Stomach smooth muscle (tissue), 2 donors: ENCODE results near the gene DHX30.
"Not testable (repeated sequence)": the region's sequence is repeated elsewhere in the genome, so short reads cannot be mapped to it uniquely, and the experiment has no call there.

ENCODE experiments used
- H3K27ac ChIP-seq: one replicate; pipeline ENCODE4 v1.7.0; 2013; ENCODE audit warnings: mild to moderate bottlenecking, low read length, inconsistent platforms
- H3K27me3 ChIP-seq, 2 donors: one replicate each; pipeline ENCODE4 v1.7.0; 2013; ENCODE audit warnings: low read length in 2 of 2; ENCODE audit not compliant: insufficient read depth in 2 of 2, control insufficient read depth in 1 of 2
- H3K36me3 ChIP-seq, 2 donors: one replicate each; pipeline ENCODE4 v1.7.0; 2013; ENCODE audit warnings: low read length in 2 of 2; ENCODE audit not compliant: control insufficient read depth in 2 of 2, insufficient read depth in 2 of 2
- H3K4me1 ChIP-seq: one replicate; pipeline ENCODE4 v1.7.0; 2013; ENCODE audit warnings: low read length; ENCODE audit not compliant: control insufficient read depth, insufficient read depth
- H3K4me3 ChIP-seq, 2 donors: one replicate each; pipeline ENCODE4 v1.7.0; 2013; ENCODE audit warnings: low read length in 2 of 2
- H3K9ac ChIP-seq, 2 donors: one replicate each; pipeline ENCODE4 v1.7.0; 2013; ENCODE audit warnings: low read length in 2 of 2, mild to moderate bottlenecking in 1 of 2
- H3K9me3 ChIP-seq, 2 donors: one replicate each; pipeline ENCODE4 v1.7.0; 2013; ENCODE audit warnings: low read length in 2 of 2; ENCODE audit not compliant: control insufficient read depth in 2 of 2
- donor health status: healthy.
- donor health status: Pancreatic carcinoma.

Gene DHX30

DNA sequence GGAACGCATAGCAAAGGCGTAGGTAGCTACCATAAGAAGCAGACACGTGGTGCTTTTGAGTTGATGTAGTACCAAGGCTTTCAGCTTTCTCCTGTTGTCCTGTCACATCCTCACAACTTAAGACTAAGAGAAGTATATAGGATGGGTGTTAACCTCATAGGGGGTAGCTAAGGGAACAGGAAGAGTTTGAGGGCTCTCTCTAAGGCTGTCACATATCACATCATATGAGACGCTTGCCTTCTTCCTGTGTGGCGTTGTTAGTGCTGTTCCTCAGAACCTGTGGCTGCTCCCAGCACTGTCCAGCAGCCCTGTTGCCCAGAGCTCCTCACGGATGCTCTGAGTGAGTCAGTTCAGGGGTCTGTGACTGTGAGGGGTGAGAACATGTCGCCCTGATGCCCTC is 14.7 kb downstream of the DHX30 start:
- no peak overlapping the region for H3K4me3 ChIP-seq
- no peaks in the 10 kb centered on the region for H3K4me1 ChIP-seq
- no peaks in the 10 kb centered on the region for H3K9me3 ChIP-seq
- H3K9ac ChIP-seq: no peak overlapping the region
- H3K27me3 ChIP-seq: no peaks in the 10 kb centered on the region
- peaks cover 32 to 34% of the 10 kb centered on the region in 2 donors for H3K36me3 ChIP-seq
- H3K27ac ChIP-seq: no peak overlapping the region

DNA sequence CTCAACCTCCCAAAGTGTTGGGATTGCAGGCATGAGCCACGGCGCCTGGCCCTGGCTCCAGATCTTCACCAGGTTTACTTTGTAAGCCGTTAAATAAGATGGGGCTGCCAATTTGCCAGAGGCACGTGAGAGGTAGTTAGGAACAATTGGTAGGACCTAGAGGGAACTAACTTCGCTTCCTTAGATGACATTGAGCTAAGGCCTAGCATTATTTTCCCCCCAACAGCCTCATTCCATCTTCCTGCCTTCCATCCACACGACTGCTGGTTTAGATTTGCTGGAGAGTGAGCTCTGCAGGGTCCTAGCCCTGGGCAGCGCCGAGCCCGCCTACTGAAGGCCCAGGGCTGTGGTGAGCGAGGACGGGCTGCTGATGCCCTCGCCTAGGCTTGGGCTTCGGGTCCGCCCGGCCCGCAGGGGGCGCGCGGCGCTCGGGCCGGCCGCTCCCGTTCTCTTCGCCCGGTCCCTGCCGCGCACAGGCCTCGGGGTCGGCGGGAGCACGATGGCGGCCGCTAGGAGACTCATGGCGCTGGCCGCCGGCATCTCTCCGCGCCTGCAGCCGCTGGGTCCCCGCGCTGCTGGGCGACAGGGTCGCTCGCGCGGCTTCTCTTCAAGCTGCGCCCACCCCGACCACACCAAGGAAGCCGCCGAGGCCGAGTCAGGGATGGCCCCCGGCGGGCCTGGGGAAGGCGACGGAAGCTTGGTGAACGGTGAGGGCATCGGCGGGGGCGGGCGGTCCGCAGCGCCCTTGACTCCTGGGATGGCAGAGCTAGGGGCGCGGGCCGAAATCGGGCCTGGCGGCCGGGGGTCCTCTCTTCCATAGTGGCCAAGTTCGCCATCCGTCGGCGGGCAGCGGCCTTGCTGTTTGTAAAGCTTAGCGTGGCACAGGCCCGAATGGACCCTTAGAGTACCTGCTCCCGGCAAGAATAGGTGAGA is 21.9 kb downstream of the DHX30 start:
- peaks cover 14 to 15% of the 10 kb centered on the region in 2 donors for H3K36me3 ChIP-seq
- H3K27ac ChIP-seq: peak overlapping the region; percentile 71
- H3K9ac ChIP-seq: peak overlapping the region; percentile 90 to 94
- peaks cover 13% of the 10 kb centered on the region for H3K4me1 ChIP-seq
- peak overlapping the region; percentile 78 to 91 for H3K4me3 ChIP-seq
- H3K27me3 ChIP-seq: no peaks in the 10 kb centered on the region
- H3K9me3 ChIP-seq: no peaks in the 10 kb centered on the region

DNA sequence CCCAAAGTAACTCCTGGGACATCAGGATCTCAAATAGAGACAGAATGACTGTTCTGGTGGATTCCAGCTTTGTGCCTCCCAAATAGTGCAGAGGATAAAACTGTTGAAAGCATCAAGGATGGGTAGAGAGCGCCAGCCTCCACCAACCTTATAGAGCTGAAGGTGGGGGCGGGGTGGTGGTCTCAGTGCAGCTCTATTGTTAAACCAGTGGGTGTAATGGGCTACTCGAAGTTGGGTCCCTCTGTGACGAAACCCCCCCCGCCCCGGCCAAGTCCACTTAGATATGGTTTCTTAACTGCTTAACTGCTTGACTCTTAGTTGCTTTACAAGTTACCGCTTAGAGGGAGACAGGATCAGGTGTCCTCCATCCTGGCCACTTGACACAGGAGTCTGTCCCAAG is 22.7 kb downstream of the DHX30 start:
- peaks cover 12 to 16% of the 10 kb centered on the region in 2 donors for H3K36me3 ChIP-seq
- H3K27ac ChIP-seq: peak overlapping the region; percentile 71
- peak overlapping the region; percentile 90 to 94 for H3K9ac ChIP-seq
- H3K9me3 ChIP-seq: no peaks in the 10 kb centered on the region
- peaks cover 13% of the 10 kb centered on the region for H3K4me1 ChIP-seq
- H3K27me3 ChIP-seq: no peaks in the 10 kb centered on the region
- H3K4me3 ChIP-seq: peak overlapping the region; percentile 78 to 91

GRCh38 chr3:47829482-47829881 is 26.5 kb downstream of the DHX30 start:
- not testable (repeated sequence) for H3K4me3 ChIP-seq, H3K4me1 ChIP-seq, H3K27ac ChIP-seq, H3K9ac ChIP-seq, H3K27me3 ChIP-seq, H3K9me3 ChIP-seq
- H3K36me3 ChIP-seq: peaks cover 32 to 34% of the 10 kb centered on the region in 2 donors

DNA sequence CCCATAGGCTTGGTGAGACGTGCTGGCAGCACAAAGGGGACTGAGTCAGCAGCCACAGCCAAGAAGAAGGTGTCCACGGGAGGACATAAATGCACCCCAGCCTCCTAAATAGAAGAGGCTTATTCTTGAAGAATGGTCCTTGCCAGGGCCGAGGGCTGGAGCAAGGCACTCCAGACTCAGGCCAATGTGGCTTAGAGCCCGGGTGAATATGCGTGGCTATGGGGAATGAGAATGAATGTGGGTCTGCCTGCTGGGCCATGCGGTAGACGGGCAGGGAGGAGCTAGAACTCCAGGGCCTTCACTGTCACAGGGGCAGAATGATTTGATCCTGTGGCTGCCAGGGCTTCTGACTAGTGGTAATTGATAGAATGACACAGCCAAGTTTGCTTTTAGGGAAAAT is 34.0 kb downstream of the DHX30 start:
- no peaks in the 10 kb centered on the region for H3K9me3 ChIP-seq
- peaks cover 38 to 39% of the 10 kb centered on the region in 2 donors for H3K36me3 ChIP-seq
- no peak overlapping the region for H3K4me3 ChIP-seq
- H3K4me1 ChIP-seq: no peaks in the 10 kb centered on the region
- H3K27ac ChIP-seq: no peak overlapping the region
- H3K9ac ChIP-seq: no peak overlapping the region
- no peaks in the 10 kb centered on the region for H3K27me3 ChIP-seq

GRCh38 chr3:47838503-47838902 is 35.6 kb downstream of the DHX30 start:
- Histone ChIP-seq H3K4me1 (no peaks in the 10 kb centered on the region), H3K27me3 (no peaks in the 10 kb centered on the region), H3K9ac (no peak overlapping the region), H3K27ac (no peak overlapping the region), H3K9me3 (no peaks in the 10 kb centered on the region), H3K36me3 (peaks cover 43 to 44% of the 10 kb centered on the region in 2 donors), H3K4me3 (no peak overlapping the region)

DNA sequence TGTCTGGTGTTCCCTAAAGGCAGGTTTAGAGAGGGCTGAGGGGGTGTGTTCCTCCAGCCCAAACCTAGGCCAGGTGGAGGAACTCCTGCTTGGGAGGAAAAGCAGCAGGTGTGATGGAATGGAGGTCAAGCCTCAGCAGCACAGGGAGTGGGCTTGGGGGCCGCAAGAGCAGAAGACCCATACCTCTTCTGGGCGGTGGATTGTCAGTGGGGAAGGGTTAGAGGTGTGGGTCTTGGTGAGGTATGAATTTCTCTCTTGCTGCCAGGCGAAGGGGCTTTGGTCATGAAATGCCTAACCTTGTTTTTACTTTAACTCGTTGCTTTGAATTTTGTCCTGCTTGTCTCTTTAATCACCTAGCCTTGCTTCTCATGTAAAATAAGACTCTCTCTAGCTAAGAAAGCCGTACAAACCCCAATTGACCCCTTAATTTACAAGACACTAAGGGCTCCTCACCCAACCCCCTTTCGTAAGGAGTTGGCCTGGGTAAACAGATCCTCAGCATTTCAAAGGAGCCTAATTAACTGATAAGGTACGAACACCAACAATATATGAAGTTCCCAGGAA is 38.9 kb downstream of the DHX30 start:
- H3K9me3 ChIP-seq: no peaks in the 10 kb centered on the region
- no peak overlapping the region for H3K9ac ChIP-seq
- no peaks in the 10 kb centered on the region for H3K4me1 ChIP-seq
- H3K27me3 ChIP-seq: no peaks in the 10 kb centered on the region
- H3K36me3 ChIP-seq: peaks cover 60 to 65% of the 10 kb centered on the region in 2 donors
- no peak overlapping the region for H3K27ac ChIP-seq
- no peak overlapping the region for H3K4me3 ChIP-seq

GRCh38 chr3:47846186-47846879 is 43.4 kb downstream of the DHX30 start:
- Histone ChIP-seq H3K4me3 (no peak overlapping the region), H3K27me3 (no peaks in the 10 kb centered on the region), H3K27ac (no peak overlapping the region), H3K4me1 (no peaks in the 10 kb centered on the region), H3K36me3 (peaks cover 73 to 86% of the 10 kb centered on the region in 2 donors), H3K9me3 (no peaks in the 10 kb centered on the region), H3K9ac (no peak overlapping the region)

DNA sequence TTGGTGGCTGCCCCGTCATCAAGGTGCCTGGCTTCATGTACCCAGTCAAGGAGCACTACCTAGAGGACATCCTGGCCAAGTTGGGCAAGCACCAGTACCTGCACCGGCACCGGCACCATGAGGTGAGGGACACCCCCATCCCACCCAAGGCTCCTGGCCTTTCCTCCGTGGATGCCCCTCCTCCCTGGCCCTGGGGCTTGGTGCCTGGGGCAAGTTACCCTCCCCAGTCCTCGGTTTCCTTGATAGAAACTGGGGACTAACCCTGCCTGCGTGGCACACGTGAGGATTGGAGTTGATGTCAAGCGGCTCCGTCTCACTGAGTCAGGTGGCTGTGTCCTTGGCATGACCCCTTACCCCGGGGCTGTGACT is 43.9 kb downstream of the DHX30 start:
- Histone ChIP-seq H3K27me3 (no peaks in the 10 kb centered on the region), H3K27ac (no peak overlapping the region), H3K4me1 (no peaks in the 10 kb centered on the region), H3K9me3 (no peaks in the 10 kb centered on the region), H3K4me3 (no peak overlapping the region), H3K9ac (no peak overlapping the region), H3K36me3 (peaks cover 68 to 82% of the 10 kb centered on the region in 2 donors)

- Histone ChIP-seq H3K4me1 (no peaks in the 10 kb centered on the region), H3K9me3 (no peaks in the 10 kb centered on the region), H3K36me3 (peaks cover 65 to 78% of the 10 kb centered on the region in 2 donors), H3K27me3 (no peaks in the 10 kb centered on the region), H3K27ac (no peak overlapping the region), H3K4me3 (no peak overlapping the region), H3K9ac (no peak overlapping the region)
These were observed 44.3 kb downstream of the DHX30 start for GRCh38 chr3:47847260-47847659.
